IMR-90 (cell line): ENCODE measurements around the gene OSER1.

Experiments
- CEBPB ChIP-seq: IDR thresholded peaks from 2 replicates; pipeline ENCODE4 v1.6.1; 2012; ENCODE audit warnings: low read depth, low read length, improper control_type of control experiment
- MXI1 ChIP-seq: IDR thresholded peaks from 2 replicates; pipeline ENCODE4 v1.6.1; 2012; ENCODE audit warnings: low read depth, mild to moderate bottlenecking, low read length, moderate library complexity, borderline replicate concordance
- POLR2A ChIP-seq: IDR thresholded peaks from 2 replicates; pipeline ENCODE4 v1.6.1; 2012; ENCODE audit warnings: mild to moderate bottlenecking, low read depth, low read length
- RFX5 ChIP-seq: IDR thresholded peaks from 2 replicates; pipeline ENCODE4 v1.8.0; 2012; ENCODE audit warnings: low read depth, mild to moderate bottlenecking, low read length, moderate library complexity
- SMC3 ChIP-seq: fragments of 150-350 bp; IDR thresholded peaks from 2 replicates; pipeline ENCODE4 v1.6.1; 2016; ENCODE audit warnings: low read depth, mild to moderate bottlenecking, antibody characterized with exemption, low read length, moderate library complexity
- TF ChIP-seq, protein P1 (sequence below): conservative IDR thresholded peaks from 2 replicates; pipeline ENCODE4 v1.5.1; 2012; ENCODE audit warnings: mild to moderate bottlenecking, low read depth, low read length, improper control_type of control experiment

DNA sequence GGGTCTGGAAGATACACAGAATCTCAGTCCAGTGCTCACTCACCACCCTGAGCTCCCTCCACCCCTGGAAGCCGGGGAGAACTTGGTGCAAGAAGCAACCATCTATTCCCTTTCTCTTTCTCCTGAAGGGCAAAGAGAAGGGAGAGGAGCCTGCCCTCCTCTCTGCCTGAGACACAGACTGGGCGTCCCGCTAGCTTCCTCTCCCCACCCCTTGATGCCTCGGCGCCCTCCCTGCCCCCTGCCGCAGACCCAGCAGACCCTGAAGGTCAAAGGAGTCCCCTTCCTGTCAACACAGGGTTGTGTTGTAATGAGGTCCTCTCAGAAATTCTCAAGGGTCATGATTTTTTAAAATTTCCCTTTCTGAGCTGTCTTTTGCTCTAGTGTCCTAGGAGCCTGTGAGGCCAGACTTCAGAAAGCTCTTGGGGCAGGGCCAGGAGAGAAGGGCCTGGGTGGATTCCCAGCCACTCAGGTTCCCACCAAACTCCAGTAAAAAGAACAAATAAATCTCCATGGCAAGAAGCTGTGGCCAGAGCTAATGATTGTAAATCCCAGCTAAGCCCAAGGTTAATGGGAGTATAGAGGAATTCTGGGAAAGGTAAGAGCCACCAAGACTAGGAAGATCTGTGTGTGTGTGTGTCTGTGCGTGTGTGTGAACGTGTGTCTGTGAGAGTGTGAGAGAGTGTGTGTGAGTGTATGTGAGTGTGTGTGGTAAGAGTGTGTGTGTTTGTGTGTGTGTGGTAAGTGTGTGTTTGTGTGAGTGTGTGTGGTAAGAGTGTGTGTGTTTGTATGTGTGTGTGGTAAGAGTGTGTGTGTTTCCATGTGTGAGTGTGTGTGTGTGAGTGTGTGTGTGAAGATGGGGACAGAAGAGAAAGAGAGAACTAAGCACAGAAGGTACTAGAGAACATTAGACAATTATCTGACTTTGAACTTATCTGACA is 22.5 kb downstream of the OSER1 start:
- TF ChIP-seq, protein P1, sequence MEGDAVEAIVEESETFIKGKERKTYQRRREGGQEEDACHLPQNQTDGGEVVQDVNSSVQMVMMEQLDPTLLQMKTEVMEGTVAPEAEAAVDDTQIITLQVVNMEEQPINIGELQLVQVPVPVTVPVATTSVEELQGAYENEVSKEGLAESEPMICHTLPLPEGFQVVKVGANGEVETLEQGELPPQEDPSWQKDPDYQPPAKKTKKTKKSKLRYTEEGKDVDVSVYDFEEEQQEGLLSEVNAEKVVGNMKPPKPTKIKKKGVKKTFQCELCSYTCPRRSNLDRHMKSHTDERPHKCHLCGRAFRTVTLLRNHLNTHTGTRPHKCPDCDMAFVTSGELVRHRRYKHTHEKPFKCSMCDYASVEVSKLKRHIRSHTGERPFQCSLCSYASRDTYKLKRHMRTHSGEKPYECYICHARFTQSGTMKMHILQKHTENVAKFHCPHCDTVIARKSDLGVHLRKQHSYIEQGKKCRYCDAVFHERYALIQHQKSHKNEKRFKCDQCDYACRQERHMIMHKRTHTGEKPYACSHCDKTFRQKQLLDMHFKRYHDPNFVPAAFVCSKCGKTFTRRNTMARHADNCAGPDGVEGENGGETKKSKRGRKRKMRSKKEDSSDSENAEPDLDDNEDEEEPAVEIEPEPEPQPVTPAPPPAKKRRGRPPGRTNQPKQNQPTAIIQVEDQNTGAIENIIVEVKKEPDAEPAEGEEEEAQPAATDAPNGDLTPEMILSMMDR, result no peak
- TF ChIP-seq POLR2A (no peak), SMC3 (no peak), RFX5 (no peak), MXI1 (no peak), CEBPB (no peak)
